ENCODE data around the gene SOX10. TPM values are rescaled to one million over a fixed set of nuclear protein-coding genes. Genes with fewer than 3 reads are reported as not detected.

SOX10 gene
- total RNA-seq, 4 donors from 2014 or later: 2.5 TPM; not detected in 3

DNA sequence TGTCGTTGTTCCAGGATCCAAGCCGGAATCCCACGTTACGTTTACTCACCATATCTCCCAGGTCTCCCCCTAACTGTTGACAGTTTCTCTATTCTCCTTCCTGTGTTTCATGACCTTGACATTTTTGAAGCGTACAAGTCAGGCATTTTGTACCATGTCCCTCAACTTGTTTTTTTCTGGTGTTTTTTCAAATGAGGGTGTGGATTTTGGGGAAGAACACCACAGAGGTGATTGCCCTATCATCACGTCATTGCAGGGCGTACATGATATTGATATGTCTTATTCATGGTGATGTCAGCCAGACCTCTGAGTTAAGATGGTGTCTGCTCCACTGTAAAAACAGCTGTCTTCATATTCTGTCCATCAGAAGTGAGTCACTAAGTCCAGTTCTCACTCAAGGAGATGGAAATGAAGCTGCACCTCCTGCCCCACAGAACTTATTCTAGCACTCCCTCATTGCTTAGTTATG is 28.3 kb upstream of the SOX10 start:
- ATAC-seq (ENCODE audit: low FRiP score) (no peak), DNase-seq (ENCODE audit: low spot score) (no peak)
- TF ChIP-seq, protein P1, sequence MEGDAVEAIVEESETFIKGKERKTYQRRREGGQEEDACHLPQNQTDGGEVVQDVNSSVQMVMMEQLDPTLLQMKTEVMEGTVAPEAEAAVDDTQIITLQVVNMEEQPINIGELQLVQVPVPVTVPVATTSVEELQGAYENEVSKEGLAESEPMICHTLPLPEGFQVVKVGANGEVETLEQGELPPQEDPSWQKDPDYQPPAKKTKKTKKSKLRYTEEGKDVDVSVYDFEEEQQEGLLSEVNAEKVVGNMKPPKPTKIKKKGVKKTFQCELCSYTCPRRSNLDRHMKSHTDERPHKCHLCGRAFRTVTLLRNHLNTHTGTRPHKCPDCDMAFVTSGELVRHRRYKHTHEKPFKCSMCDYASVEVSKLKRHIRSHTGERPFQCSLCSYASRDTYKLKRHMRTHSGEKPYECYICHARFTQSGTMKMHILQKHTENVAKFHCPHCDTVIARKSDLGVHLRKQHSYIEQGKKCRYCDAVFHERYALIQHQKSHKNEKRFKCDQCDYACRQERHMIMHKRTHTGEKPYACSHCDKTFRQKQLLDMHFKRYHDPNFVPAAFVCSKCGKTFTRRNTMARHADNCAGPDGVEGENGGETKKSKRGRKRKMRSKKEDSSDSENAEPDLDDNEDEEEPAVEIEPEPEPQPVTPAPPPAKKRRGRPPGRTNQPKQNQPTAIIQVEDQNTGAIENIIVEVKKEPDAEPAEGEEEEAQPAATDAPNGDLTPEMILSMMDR (IDR thresholded peaks at IDR 0.05): no peak

DNA sequence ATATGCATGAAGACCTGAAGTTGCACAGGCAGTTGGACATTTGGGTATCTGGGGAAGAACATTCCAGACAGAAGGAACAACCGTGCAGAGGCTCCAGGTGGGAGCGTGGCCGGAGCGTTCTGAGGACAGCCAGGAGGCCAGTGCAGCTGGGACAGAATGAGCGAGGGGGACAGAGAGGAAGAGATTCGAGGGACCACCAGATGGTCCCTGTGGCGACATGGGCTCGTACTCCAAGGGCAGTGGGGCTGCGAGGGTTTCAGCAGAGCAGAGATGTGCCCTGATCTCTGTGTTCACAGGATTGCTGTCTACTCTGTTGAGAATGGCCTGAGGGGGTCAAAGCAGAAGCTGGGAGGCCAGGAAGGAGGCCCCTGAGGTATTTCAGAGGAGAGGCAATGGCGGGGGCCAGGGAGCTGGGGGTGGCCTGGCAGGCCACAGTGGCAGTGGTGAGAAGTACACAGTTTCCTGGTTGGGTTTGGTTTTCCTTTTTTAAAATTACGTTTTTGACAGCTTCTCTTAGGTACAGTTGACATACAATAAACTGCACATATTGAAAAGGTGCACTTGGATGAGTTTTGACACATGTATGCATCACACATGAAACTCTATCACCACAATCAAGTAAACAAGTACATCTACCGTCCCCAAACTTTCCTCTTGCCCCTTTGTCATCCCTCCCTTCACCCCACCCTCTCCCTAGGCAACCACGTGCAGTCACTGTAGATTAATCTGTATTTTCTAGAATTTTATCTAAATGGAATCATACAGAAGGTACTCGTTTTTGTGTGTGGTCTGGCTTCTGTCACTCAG is 24.8 kb upstream of the SOX10 start:
- TF ChIP-seq, protein P1 (IDR thresholded peaks at IDR 0.05): no peak
- DNase-seq (ENCODE audit: low spot score): no peak
- no peak for ATAC-seq (ENCODE audit: low FRiP score)

DNA sequence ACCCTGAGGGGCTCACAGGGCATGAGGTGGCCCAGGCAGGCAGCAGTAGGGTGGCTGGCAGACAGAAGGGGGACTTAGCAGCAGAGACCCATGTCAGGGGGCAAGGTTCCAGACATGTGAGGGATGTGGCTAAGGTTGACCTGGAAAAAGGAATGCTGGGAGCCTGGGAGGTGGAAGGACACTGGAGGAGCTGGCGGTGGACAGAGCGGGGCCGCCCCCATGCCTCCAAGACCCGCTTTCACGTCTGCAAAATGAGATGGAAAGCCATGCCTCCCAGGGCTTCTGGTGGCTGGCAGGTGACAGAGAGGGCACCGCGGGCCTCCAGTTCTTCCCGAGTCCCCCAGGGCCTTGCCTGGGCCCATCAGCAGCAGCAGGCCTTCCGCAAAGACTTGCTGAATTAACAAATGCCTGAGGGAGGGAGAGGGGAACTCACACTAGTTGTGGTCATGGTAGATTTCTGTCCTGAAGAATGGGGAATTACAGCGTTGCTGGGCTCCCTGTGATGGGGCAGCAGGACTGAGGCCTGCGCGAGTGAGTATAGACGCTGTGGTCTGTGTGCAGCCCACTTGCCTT is 23.1 kb upstream of the SOX10 start:
- DNase-seq (ENCODE audit: low spot score): no peak
- TF ChIP-seq, protein P1 (IDR thresholded peaks at IDR 0.05): no peak
- ATAC-seq (ENCODE audit: low FRiP score): no peak

DNA sequence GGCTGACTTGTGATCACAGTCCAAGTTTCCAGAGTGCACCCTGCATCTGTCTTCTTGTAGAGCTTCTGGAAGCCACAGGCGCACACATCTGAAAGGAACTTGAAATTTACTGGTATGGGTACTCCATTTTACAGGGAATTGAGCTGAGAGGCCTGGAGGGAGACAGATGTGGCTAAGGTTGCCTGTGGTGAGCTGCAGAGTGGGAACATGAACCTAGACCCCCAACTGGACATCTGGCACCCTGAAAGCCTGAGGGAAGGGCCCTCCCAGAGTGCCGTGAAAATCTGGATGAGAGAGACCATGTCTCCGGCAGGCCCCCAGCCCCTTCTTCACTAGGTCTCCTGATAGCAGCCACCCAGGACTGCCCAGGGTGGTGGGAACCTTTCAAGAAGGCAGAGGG is 22.6 kb upstream of the SOX10 start:
- TF ChIP-seq, protein P1 (IDR thresholded peaks at IDR 0.05): no peak
- DNase-seq (ENCODE audit: low spot score) (no peak), ATAC-seq (ENCODE audit: low FRiP score) (no peak)

DNA sequence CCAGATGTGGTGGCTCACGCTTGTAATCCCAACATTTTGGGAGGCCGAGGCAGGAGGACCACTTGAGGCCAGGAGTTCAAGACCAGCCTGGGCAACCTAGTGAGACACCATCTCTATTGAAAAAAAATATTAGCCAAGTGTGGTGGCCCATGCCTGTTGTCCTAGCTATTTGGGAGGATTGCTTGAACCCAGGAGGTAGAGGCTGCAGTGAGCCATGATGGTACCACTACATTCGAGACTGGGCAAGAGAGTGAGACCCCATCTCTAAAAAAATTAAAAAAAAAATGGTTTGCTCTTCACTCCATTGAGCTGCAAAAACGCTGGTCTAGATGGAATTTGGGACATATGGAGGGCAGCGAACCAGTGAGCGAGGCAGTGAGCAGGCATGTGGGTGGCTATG is 21.6 kb upstream of the SOX10 start:
- ATAC-seq (ENCODE audit: low FRiP score) (no peak), DNase-seq (ENCODE audit: low spot score) (no peak)

DNA sequence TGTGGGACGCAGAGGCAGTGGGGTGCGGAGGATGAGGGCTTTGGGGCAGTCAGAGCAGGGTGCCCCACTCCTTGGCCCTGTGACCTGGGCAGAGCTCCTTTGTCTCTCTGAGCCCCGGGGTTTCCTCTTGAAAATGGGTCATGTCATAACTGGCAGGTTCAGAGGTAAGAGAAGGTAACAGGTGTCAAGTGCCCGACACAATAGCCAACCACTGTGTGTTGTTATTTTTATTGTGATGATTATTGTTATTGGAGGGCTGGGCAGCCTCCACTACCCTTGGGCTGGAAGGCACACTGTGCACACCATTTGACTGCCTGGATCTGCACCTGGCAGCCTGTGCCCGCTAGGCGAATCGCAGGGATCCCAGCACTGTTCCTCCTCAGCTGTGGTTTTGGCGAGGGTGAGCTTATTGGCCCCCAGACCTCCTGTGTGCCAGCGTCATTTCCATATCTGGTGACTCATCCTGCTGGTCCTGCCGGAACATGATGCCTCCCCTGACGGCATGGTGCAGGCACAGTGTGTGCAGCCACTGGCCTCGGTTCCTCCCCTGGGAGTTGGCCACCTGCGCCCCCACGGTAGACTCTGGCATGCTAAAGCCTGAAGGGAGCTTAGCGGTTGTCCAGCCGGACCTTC is 15.4 kb upstream of the SOX10 start:
- TF ChIP-seq, protein P1 (IDR thresholded peaks at IDR 0.05): no peak
- no peak for ATAC-seq (ENCODE audit: low FRiP score)
- no peak for DNase-seq (ENCODE audit: low spot score)

More for the DNA sequence above, 21.6 kb upstream of the SOX10 start:
- TF ChIP-seq, protein P1 (IDR thresholded peaks at IDR 0.05): no peak
